Measurements from ENCODE around the gene MEX3D.
A peak's percentile ranks its signal among the peaks of the same experiment; 100 is the strongest.

The MEX3D gene

DNA sequence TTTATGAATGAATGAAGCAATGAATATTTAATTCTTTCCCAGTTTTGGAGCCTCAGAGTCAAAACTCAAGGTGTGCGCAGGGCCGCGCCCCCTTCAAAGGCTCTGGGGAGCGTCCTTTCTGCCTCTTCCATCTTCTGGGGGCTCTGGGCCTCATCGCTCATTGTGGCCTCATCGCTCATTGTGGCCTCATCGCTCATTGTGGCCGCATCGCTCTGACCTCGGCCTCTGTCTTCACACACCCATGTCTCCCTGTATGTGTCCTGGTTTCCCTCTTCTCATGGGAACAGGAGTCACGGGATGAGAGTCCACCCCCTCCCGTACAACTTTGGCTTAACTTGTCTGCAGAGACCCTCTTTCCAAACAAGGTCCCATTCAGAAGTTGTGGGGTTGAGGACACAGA, 3.2 kb upstream of the MEX3D start:
- intact Hi-C loops (cut with micrococcal nuclease) = no loop called here
- Mint-ChIP-seq H3K36me3 (ENCODE audit: low read depth) (peaks cover 5% of the 10 kb centered on the region), H3K27ac (no peak overlapping the region), H3K4me1 (ENCODE audit: low read depth) (peaks cover 15% of the 10 kb centered on the region), H3K9me3 (no peaks in the 10 kb centered on the region), H3K27me3 (peaks cover 36% of the 10 kb centered on the region), H3K4me3 (no peak overlapping the region)

DNA sequence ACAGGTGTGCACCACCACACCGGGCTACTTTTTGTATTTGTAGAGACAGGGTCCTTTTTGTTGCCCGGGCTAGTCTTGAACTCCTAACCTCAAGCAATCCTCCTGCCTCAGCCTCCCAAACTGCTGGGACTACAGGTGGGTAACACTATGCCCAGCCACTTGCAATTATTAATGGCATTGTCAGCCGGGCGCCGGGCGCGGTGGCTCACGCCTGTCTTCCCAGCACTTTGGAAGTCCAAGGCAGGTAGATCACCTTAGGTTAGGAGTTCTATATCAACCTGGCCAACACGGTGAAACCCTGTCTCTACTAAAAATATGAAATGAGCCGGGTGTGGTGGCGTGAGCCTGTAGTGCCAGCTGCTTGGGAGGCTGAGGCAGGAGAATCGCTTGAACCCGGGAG, 2.7 kb upstream of the MEX3D start:
- H3K4me3 Mint-ChIP-seq = no peak overlapping the region
- H3K27ac Mint-ChIP-seq = no peak overlapping the region
- peaks cover 15% of the 10 kb centered on the region for H3K4me1 Mint-ChIP-seq (ENCODE audit: low read depth)
- peaks cover under 1% of the 10 kb centered on the region for H3K36me3 Mint-ChIP-seq (ENCODE audit: low read depth)
- no peaks in the 10 kb centered on the region for H3K9me3 Mint-ChIP-seq
- intact Hi-C loops (cut with micrococcal nuclease) = no loop called here
- H3K27me3 Mint-ChIP-seq = peaks cover 39% of the 10 kb centered on the region

DNA sequence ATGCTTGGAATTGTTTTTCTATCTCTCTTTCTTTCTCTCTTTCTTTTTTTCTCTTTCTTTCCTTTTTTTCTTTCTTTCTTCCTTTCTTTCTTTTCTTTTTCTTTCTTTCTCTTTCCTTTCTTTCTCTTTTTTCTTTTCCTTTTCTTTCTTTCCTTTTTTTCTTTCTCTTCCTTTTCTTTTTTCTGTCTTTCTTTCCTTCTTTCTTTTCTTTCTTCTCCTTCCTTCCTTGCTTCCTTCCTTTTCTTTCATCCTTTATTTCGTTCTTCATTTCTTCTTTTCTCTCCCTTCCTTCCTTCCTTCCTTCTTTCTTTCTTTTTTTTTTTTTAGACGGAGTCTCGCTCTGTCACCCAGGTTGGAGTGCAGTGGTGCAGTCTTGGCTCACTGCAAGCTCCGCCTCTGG, 1.9 kb upstream of the MEX3D start:
- no peaks in the 10 kb centered on the region for H3K9me3 Mint-ChIP-seq
- no peaks in the 10 kb centered on the region for H3K36me3 Mint-ChIP-seq (ENCODE audit: low read depth)
- intact Hi-C loops (cut with micrococcal nuclease) = no loop called here
- peaks cover 15% of the 10 kb centered on the region for H3K4me1 Mint-ChIP-seq (ENCODE audit: low read depth)
- no peak overlapping the region for H3K4me3 Mint-ChIP-seq
- H3K27me3 Mint-ChIP-seq = peaks cover 43% of the 10 kb centered on the region
- H3K27ac Mint-ChIP-seq = no peak overlapping the region

DNA sequence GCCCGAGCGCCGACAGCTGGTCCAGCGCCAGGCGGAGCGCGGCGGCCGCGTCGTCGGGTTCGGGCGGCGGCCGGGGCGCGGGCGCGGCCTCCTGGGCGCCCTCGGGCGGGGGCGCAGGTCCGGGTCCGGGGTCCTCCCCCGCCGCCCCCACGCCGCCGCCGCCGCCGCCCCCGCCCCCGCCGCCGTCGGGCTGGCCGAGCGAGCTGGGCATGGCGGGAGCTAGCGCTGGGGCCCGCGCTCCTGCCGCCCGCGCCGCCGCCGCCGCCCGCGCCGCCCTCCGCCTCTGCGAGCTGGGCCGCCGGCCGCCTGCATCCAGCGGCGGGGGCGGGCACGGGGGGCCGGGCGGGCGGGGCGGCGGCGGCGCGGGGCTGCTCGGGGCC, 287 bp downstream of the MEX3D start:
- Mint-ChIP-seq H3K27ac (no peak overlapping the region), H3K27me3 (peaks cover 53% of the 10 kb centered on the region), H3K9me3 (no peaks in the 10 kb centered on the region), H3K4me1 (ENCODE audit: low read depth) (peaks cover 15% of the 10 kb centered on the region), H3K4me3 (no peak overlapping the region), H3K36me3 (ENCODE audit: low read depth) (no peaks in the 10 kb centered on the region)
- intact Hi-C loops (cut with micrococcal nuclease) = no loop called here

DNA sequence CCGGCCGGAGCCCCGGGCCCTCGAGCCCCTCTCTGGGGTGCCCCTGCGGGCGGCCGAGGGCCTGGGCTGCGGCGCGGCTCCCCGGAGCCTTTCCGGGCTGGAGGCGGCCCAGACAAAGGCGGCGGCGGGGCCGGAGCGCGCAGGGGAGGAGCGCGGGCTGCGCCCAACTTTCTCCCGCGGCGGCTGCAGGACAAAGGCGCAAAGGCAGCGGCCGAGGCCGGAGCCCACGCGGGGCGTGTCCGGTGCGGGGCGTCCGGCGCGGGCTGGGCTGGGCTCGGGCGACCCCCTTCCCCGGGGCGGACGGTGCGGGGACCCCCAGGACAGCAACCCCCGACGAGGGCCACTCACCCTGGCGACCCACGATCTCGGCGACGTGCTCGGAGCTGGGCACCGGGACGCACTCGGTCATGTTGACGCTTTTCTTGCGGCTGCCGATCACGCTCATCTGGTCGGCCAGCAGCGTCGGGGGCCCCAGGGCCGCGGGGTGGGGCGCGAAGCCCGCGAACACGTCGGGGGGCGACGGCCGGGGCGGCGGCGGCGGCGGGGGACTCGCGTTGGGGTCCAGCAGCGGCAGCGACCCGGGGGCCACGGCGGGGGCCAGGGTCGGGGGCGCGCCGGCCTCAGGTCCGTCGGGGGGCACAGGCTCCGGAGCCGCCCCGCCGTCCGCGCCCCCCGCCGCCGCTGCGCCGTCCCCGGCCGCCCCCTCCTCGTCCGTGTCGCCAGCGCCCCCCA, 843 bp downstream of the MEX3D start:
- H3K9me3 Mint-ChIP-seq = no peaks in the 10 kb centered on the region
- intact Hi-C loops (cut with micrococcal nuclease) = no loop called here
- no peak overlapping the region for H3K27ac Mint-ChIP-seq
- peak overlapping the region; percentile 61 for H3K4me3 Mint-ChIP-seq
- H3K27me3 Mint-ChIP-seq = peaks cover 53% of the 10 kb centered on the region
- no peaks in the 10 kb centered on the region for H3K36me3 Mint-ChIP-seq (ENCODE audit: low read depth)
- peaks cover 15% of the 10 kb centered on the region for H3K4me1 Mint-ChIP-seq (ENCODE audit: low read depth)

DNA sequence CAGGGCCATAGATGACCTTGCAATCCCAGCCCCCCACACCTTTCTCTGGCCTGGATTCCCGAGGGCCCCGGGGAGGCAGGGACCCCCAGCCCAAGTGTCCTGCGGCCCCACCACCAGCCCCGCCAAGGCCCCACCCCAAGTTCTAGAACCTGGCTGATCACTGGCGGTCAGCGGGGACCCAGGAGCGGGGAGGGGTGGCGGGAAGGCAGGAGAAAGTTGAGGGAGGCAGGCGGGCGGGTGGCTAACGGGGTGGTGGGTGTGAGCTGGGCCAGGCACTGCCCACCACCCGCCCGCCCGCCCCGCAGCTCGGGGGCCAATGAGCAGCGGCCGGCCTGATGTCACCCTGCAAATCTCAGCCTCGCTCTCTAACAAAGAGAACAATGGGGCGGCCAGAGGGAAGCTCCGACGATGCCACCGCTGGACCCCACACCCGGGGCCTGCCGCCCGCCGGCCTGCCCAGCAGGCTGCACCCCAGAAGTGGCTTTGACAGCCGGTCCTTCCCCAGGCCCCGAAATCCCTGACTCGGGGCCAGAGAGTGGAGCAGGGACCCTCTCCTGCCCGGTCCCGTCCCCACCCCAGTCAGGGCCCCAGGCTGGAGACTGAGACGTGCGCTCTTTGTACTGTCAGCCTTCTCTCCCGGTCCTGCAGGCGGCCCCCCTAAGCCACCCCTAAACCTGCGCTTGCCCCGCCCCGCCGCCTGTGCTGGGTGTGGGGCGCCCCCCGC, 1.6 kb downstream of the MEX3D start:
- no peaks in the 10 kb centered on the region for H3K36me3 Mint-ChIP-seq (ENCODE audit: low read depth)
- peak overlapping the region; percentile 26 for H3K4me3 Mint-ChIP-seq
- peaks cover 49% of the 10 kb centered on the region for H3K27me3 Mint-ChIP-seq
- no peaks in the 10 kb centered on the region for H3K9me3 Mint-ChIP-seq
- H3K4me1 Mint-ChIP-seq (ENCODE audit: low read depth) = peaks cover 15% of the 10 kb centered on the region
- no peak overlapping the region for H3K27ac Mint-ChIP-seq
- intact Hi-C loops (cut with micrococcal nuclease) = no loop called here

DNA sequence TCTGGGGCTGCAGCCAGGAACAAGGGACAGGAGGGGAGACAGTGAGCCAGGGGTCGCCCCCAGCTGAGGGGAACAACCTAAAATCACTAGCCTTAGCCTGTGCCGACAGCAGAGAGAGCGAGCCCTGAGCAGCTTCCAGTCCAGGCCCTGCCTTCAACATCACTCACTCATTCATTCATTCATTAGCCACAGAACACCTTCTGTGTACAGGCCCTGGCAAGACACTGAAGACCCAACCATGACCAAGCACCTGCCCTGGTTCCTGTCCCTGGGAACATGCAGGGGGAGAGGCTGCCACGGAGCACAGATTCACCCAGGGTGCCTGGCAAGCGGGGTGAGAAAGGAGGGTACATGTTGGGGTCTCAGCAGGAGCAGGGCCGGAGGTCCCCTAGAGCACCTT, 4.9 kb downstream of the MEX3D start:
- Mint-ChIP-seq H3K27ac (no peak overlapping the region), H3K4me1 (ENCODE audit: low read depth) (peaks cover 11% of the 10 kb centered on the region), H3K36me3 (ENCODE audit: low read depth) (no peaks in the 10 kb centered on the region), H3K4me3 (no peak overlapping the region), H3K9me3 (no peaks in the 10 kb centered on the region), H3K27me3 (peaks cover 28% of the 10 kb centered on the region)
- intact Hi-C loops (cut with micrococcal nuclease) = no loop called here

DNA sequence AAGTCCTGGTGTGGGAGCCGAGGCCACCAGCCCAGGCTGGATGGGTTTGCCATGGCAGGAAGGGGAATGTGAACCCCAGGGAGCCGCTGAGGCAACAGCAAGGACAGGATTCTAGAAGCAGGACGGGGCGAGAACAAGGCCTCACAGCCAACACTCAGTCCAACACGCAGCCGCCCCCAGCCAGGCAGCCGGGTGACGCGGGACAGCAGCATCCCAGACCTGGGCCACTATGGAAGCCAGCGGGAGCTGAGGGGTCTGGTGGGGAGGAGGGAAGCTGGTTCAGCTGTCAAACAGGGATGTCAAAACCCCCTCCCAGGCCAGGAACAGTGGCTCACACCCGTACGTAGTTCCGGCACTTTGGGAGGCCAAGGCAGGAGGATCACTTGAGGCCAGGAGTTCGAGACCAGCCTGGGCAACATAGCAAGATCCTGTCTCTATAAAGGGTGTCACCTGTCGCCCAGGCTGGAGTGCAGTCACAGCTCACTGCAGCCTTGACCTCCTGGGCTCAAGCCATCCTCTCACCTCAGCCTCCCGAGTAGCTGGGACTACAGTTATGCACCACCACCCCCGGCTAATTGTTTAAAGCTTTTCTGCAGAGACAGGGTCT, 6.8 kb downstream of the MEX3D start:
- Mint-ChIP-seq H3K36me3 (ENCODE audit: low read depth) (peaks cover 6% of the 10 kb centered on the region), H3K9me3 (no peaks in the 10 kb centered on the region)

DNA sequence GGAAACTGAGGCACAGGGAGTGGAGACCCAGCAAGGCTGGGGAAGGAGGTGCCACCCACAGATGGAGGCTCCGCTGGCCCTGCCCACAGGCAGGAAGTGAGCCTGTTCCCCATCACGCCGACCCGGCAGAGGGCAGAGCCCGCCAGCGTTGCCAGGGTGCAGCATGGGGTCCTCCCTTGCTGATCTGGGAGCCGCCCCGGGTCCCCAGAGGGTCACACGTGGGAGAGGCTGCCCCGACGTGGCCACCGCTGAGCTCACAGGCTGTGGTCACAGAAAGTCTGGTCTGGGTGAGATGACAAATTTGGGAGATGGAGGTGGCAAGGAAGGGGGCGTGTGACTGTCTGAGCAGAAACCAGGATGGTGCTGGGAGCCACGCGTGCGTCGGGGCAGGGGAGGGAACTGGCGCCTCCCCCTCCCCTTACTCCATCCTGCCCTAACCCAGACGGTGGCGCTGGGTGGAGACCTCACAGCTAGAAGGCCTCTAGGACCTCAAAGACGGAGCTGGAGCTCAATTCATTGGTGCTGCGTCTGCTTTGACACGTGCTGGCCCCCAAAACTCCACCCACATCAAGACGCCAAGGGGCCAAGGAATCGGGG, 7.7 kb downstream of the MEX3D start:
- Mint-ChIP-seq H3K36me3 (ENCODE audit: low read depth) (peaks cover 16% of the 10 kb centered on the region), H3K9me3 (no peaks in the 10 kb centered on the region)

More for the DNA sequence above, 6.8 kb downstream of the MEX3D start:
- Mint-ChIP-seq H3K27me3 (peaks cover 24% of the 10 kb centered on the region), H3K27ac (no peak overlapping the region), H3K4me3 (no peak overlapping the region), H3K4me1 (ENCODE audit: low read depth) (peaks cover 11% of the 10 kb centered on the region)
- intact Hi-C loops (cut with micrococcal nuclease) = no loop called here

DNA sequence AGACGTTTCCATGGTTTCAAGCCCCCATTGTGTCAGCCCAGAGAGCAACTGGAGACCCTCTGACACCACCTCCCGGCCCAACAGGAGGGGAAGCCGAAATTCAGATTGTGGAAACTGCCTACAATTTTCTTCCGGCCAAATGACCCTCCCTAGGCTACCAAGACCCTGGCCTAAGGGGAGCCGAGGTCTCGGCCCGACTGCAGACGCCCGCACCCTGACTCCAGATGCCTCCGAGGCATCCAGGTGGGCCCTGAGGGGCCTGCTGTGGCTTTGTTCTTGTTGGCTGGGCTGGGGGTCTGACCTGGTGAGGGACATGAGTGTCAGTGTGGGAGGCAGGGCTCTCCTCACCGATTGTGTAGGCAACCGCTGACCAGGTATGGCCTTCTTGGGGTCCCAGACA, 9.6 kb downstream of the MEX3D start:
- no peak overlapping the region for H3K4me3 Mint-ChIP-seq
- peaks cover 11% of the 10 kb centered on the region for H3K4me1 Mint-ChIP-seq (ENCODE audit: low read depth)
- no peaks in the 10 kb centered on the region for H3K9me3 Mint-ChIP-seq

More for the DNA sequence above, 7.7 kb downstream of the MEX3D start:
- intact Hi-C loops (cut with micrococcal nuclease) = no loop called here
- H3K4me1 Mint-ChIP-seq (ENCODE audit: low read depth) = peaks cover 11% of the 10 kb centered on the region
- no peak overlapping the region for H3K4me3 Mint-ChIP-seq
- H3K27ac Mint-ChIP-seq = no peak overlapping the region
- H3K27me3 Mint-ChIP-seq = peaks cover 17% of the 10 kb centered on the region

DNA sequence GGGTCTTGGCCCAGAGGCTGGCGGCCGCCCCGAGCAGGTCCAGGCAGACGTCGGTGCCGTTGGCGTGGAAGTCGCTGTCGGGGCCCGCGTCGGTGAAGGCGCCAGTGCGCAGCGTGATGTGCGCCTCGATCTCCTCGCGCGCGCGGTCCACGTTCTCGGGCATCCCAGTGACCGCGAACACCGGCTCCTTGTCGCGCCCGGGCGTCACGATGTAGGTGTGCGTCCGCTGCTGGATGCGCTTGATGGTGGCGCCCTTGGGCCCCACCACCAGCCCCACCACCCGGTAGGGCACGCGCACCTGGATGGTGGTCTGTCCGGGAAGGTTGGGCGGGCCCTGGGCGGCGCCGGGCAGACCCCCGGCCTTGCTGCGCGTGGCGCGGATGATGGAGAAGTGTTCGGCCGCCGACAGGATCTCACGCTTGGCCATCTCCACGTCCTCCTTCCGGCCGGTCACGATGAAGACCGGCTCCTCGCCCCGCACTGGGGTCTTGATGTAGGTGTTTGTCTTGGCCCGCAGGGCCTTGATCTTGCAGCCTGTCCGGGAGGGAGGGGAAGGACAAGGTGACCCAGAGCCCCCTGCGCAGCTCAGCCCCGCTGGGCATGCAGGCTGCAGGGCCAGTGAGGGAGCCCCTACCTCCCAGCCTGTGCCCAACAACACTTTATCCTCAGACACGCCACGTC, 11.6 kb downstream of the MEX3D start:
- no peak overlapping the region for H3K27ac Mint-ChIP-seq
- H3K4me1 Mint-ChIP-seq (ENCODE audit: low read depth) = peaks cover 11% of the 10 kb centered on the region
- H3K9me3 Mint-ChIP-seq = no peaks in the 10 kb centered on the region
- H3K36me3 Mint-ChIP-seq (ENCODE audit: low read depth) = peaks cover 18% of the 10 kb centered on the region
- intact Hi-C loops (cut with micrococcal nuclease) = no loop called here
- H3K4me3 Mint-ChIP-seq = no peak overlapping the region
- peaks cover 14% of the 10 kb centered on the region for H3K27me3 Mint-ChIP-seq

More for the DNA sequence above, 9.6 kb downstream of the MEX3D start:
- H3K27ac Mint-ChIP-seq = no peak overlapping the region
- intact Hi-C loops (cut with micrococcal nuclease) = no loop called here
- H3K27me3 Mint-ChIP-seq = peaks cover 6% of the 10 kb centered on the region
- peaks cover 18% of the 10 kb centered on the region for H3K36me3 Mint-ChIP-seq (ENCODE audit: low read depth)

DNA sequence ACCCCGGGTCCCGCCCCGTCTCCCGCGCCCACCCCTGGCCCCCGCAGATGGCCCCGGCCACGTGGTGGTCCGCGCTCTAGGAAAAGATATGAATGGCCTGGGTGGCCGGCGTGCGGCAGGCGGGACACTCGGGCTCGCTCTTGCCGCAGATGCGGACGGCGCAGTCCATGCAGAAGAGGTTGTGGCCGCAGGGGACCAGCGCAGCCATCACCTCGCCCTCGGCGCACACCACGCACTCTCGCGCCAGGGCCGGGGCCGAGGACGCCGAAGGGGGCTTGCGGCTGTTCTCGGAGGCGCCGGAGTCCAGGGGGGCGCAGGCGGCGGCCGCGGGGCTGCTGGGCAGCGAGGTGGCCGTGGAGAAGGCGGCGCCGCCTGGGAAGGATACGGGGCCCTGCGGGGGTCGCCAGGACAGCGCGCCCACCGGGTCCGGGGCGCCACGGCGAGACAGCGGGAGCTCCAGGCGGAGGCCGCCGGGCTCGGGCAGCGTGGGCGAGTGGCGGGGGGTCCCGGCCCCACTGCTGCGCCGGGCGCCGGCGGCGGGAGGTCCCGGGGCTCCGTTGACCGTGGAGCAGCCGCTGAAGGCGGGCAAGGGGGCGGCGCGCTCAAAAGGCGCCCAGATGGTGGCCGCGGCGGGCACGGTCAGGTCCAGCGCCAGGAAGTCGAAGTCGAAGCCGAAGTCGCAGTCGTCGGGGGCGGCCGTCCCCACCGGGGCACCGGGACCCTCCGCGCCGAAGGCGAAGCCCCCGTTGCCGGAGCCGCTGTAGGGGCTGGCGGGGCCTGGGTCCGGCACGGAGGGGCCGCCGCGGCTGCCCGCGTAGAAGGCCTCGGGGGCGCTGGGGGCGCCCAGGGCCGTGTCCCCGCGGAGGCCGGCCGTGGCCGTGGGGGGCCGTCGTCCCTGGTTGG, 12.4 kb downstream of the MEX3D start:
- Mint-ChIP-seq H3K36me3 (ENCODE audit: low read depth) (peaks cover 18% of the 10 kb centered on the region), H3K4me3 (no peak overlapping the region), H3K27ac (no peak overlapping the region), H3K9me3 (no peaks in the 10 kb centered on the region), H3K4me1 (ENCODE audit: low read depth) (peaks cover 7% of the 10 kb centered on the region), H3K27me3 (peaks cover 10% of the 10 kb centered on the region)
- intact Hi-C loops (cut with micrococcal nuclease) = no loop called here

DNA sequence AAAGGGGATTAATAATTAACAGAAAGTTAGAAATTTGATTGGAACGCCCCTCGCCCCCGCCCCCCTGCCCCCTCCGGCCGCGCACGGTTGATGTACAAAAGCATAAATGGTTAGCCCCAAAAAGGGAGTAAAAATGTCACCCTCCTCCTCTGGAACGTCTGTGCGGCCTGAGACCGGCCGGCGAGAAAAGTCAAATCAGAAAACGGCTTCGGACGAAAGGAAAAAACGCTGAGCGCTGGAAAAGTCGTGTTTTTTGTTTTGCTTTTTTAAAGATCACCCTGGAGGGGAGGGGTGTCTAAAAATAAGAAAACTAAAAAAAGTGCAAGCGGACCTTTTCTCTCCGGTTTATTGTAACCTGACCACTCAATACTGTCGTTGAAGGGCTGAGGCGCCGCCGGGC, 13.2 kb downstream of the MEX3D start:
- Mint-ChIP-seq H3K9me3 (no peaks in the 10 kb centered on the region), H3K4me3 (no peak overlapping the region), H3K27ac (no peak overlapping the region), H3K36me3 (ENCODE audit: low read depth) (peaks cover 18% of the 10 kb centered on the region), H3K4me1 (ENCODE audit: low read depth) (no peaks in the 10 kb centered on the region), H3K27me3 (peaks cover 10% of the 10 kb centered on the region)
- intact Hi-C loops (cut with micrococcal nuclease) = no loop called here
